LNCAP (cell line): ENCODE measurements around the gene HSDL2.

Experiments
- CTCF ChIP-seq: fragments of 450-650 bp; IDR thresholded peaks from 2 replicates; pipeline ENCODE4 v1.5.1; 2017; ENCODE audit warnings: mild to moderate bottlenecking

HSDL2 gene

GRCh38 chr9:112520656-112521055, 140.7 kb downstream of the HSDL2 start:
- TF ChIP-seq CTCF, result no peak
